NCI-H1092 (cell line): Measurements from ENCODE around the gene CPPED1.

Experiments
- DNase-seq: peaks from one replicate; lab custom pipeline; 2025; lab: John Stamatoyannopoulos, UW

The CPPED1 gene

GRCh38 chr16:12649356-12649755 lies 154.3 kb downstream of the CPPED1 start:
- DNase-seq = no peak

- no peak for DNase-seq
Observed at GRCh38 chr16:12646490-12647274, 157.0 kb downstream of the CPPED1 start.

- no peak for DNase-seq
Observed at GRCh38 chr16:12646098-12646489, 157.6 kb downstream of the CPPED1 start.

- no peak for DNase-seq
Observed at GRCh38 chr16:12643034-12643455, 160.6 kb downstream of the CPPED1 start.

- DNase-seq = no peak
Observed at GRCh38 chr16:12639044-12639443, 164.6 kb downstream of the CPPED1 start.

- no peak for DNase-seq
Observed at GRCh38 chr16:12637002-12637401, 166.7 kb downstream of the CPPED1 start.

GRCh38 chr16:12629271-12629670 lies 174.4 kb downstream of the CPPED1 start:
- no peak for DNase-seq

- no peak for DNase-seq
Observed at GRCh38 chr16:12628536-12628935, 175.2 kb downstream of the CPPED1 start.

GRCh38 chr16:12627394-12627793 lies 176.3 kb downstream of the CPPED1 start:
- DNase-seq = no peak

- DNase-seq = no peak
Observed at GRCh38 chr16:12626411-12626810, 177.3 kb downstream of the CPPED1 start.

- DNase-seq = no peak
Observed at GRCh38 chr16:12625716-12626115, 178.0 kb downstream of the CPPED1 start.

- no peak for DNase-seq
Observed at GRCh38 chr16:12625068-12625467, 178.6 kb downstream of the CPPED1 start.

- DNase-seq = no peak
Observed at GRCh38 chr16:12620150-12620549, 183.5 kb downstream of the CPPED1 start.

GRCh38 chr16:12618515-12618914 lies 185.2 kb downstream of the CPPED1 start:
- DNase-seq = no peak

- DNase-seq = no peak
Observed at GRCh38 chr16:12617401-12617819, 186.3 kb downstream of the CPPED1 start.

- no peak for DNase-seq
Observed at GRCh38 chr16:12614662-12615278, 188.9 kb downstream of the CPPED1 start.

- no peak for DNase-seq
Observed at GRCh38 chr16:12613992-12614661, 189.6 kb downstream of the CPPED1 start.

- DNase-seq = no peak
Observed at GRCh38 chr16:12613131-12613991, 190.3 kb downstream of the CPPED1 start.

GRCh38 chr16:12612598-12613101 lies 191.0 kb downstream of the CPPED1 start:
- DNase-seq = no peak

GRCh38 chr16:12611916-12612597 lies 191.6 kb downstream of the CPPED1 start:
- DNase-seq = no peak

GRCh38 chr16:12611006-12611477 lies 192.6 kb downstream of the CPPED1 start:
- no peak for DNase-seq
